ENCODE data around the gene SLC41A3.

Gene SLC41A3

DNA sequence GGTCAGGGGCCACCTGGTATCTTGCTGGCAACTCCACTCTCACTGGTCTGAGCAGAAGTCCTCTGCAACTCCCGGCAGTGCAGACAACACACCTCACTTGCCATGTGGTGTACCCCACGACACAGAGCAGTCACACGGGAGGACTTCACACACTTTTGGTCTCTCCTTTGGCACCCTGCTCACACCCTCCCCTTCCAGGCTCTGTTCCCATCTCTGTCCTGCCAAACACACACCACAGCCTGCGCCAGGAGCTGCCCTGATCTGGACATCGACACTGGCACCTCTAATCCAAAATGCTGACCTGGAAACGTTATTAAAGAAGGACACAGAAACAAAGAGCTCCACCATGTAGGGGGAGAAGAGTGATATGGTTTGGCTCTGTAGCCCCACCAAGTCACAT lies 57.2 kb downstream of the SLC41A3 start:
- no peak for DNase-seq (ENCODE audit: low read depth, low spot score)
- Histone ChIP-seq H3K4me3 (ENCODE audit: low read length) (no peak overlapping the region), H3K27ac (ENCODE audit: low read length) (no peak overlapping the region), H3K27me3 (ENCODE audit: control insufficient read depth, insufficient read depth, low read length) (no peaks in the 10 kb centered on the region), H3K9me3 (ENCODE audit: control insufficient read depth, insufficient read depth, low read length) (peaks cover 3% of the 10 kb centered on the region; the same call in 1 of the 2 replicates), H3K36me3 (ENCODE audit: control insufficient read depth, insufficient read depth, low read length) (no peaks in the 10 kb centered on the region), H3K4me1 (ENCODE audit: control insufficient read depth, insufficient read depth, low read length) (no peaks in the 10 kb centered on the region)
- no CpG with 5 or more reads among the region's 6 CpGs for WGBS (ENCODE audit: insufficient coverage, insufficient read length)

- H3K4me1 ChIP-seq (ENCODE audit: control insufficient read depth, insufficient read depth, low read length): peaks cover 2% of the 10 kb centered on the region; the same call in 1 of the 2 replicates
- peaks cover 3% of the 10 kb centered on the region; the same call in 1 of the 2 replicates for H3K9me3 ChIP-seq (ENCODE audit: control insufficient read depth, insufficient read depth, low read length)
- DNase-seq (ENCODE audit: low read depth, low spot score): no peak
- H3K27ac ChIP-seq (ENCODE audit: low read length): no peak overlapping the region
- no CpG with 5 or more reads among the region's 11 CpGs for WGBS (ENCODE audit: insufficient coverage, insufficient read length)
- no peak overlapping the region for H3K4me3 ChIP-seq (ENCODE audit: low read length)
- H3K36me3 ChIP-seq (ENCODE audit: control insufficient read depth, insufficient read depth, low read length): no peaks in the 10 kb centered on the region
- no peaks in the 10 kb centered on the region for H3K27me3 ChIP-seq (ENCODE audit: control insufficient read depth, insufficient read depth, low read length)
Measured at GRCh38 chr3:126026277-126026751, 57.6 kb downstream of the SLC41A3 start.

DNA sequence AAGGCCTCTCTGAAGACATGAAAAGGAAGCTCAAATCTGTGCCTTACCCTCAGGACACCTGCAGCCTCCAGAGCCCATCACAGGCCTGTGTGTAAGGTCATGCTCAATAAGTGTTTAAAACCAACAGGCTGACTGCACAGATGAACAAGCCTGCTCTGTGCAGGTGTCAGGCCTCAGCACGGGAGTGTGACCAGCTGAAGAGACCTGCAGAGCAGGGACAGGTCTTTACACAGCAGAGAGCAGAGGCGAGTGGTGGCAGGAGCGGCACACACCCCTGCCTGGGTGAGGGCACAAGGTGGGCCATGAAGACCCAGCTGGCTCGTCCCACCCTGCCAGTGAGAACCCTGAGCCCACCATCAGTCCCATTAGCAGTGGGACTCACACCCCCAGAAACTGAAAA lies 58.1 kb downstream of the SLC41A3 start:
- peaks cover 3% of the 10 kb centered on the region; the same call in 1 of the 2 replicates for H3K9me3 ChIP-seq (ENCODE audit: control insufficient read depth, insufficient read depth, low read length)
- WGBS (ENCODE audit: insufficient coverage, insufficient read length): no CpG with 5 or more reads among the region's 4 CpGs
- H3K36me3 ChIP-seq (ENCODE audit: control insufficient read depth, insufficient read depth, low read length): no peaks in the 10 kb centered on the region
- H3K4me3 ChIP-seq (ENCODE audit: low read length): no peak overlapping the region
- no peaks in the 10 kb centered on the region for H3K27me3 ChIP-seq (ENCODE audit: control insufficient read depth, insufficient read depth, low read length)
- peaks cover 4% of the 10 kb centered on the region; the same call in 1 of the 2 replicates for H3K4me1 ChIP-seq (ENCODE audit: control insufficient read depth, insufficient read depth, low read length)
- no peak for DNase-seq (ENCODE audit: low read depth, low spot score)
- no peak overlapping the region for H3K27ac ChIP-seq (ENCODE audit: low read length)

GRCh38 chr3:126025116-126025729 lies 58.7 kb downstream of the SLC41A3 start:
- no CpG with 5 or more reads among the region's 14 CpGs for WGBS (ENCODE audit: insufficient coverage, insufficient read length)
- no peak for DNase-seq (ENCODE audit: low read depth, low spot score)
- no peak overlapping the region for H3K4me3 ChIP-seq (ENCODE audit: low read length)
- H3K4me1 ChIP-seq (ENCODE audit: control insufficient read depth, insufficient read depth, low read length): peaks cover 4% of the 10 kb centered on the region; the same call in 1 of the 2 replicates
- no peaks in the 10 kb centered on the region for H3K27me3 ChIP-seq (ENCODE audit: control insufficient read depth, insufficient read depth, low read length)
- peaks cover 3% of the 10 kb centered on the region; the same call in 1 of the 2 replicates for H3K9me3 ChIP-seq (ENCODE audit: control insufficient read depth, insufficient read depth, low read length)
- no peaks in the 10 kb centered on the region for H3K36me3 ChIP-seq (ENCODE audit: control insufficient read depth, insufficient read depth, low read length)
- H3K27ac ChIP-seq (ENCODE audit: low read length): no peak overlapping the region

- DNase-seq (ENCODE audit: low read depth, low spot score): no peak
- no CpG with 5 or more reads among the region's 9 CpGs for WGBS (ENCODE audit: insufficient coverage, insufficient read length)
- H3K4me3 ChIP-seq (ENCODE audit: low read length): no peak overlapping the region
- peaks cover 3% of the 10 kb centered on the region; the same call in 1 of the 2 replicates for H3K9me3 ChIP-seq (ENCODE audit: control insufficient read depth, insufficient read depth, low read length)
- no peaks in the 10 kb centered on the region for H3K27me3 ChIP-seq (ENCODE audit: control insufficient read depth, insufficient read depth, low read length)
- no peaks in the 10 kb centered on the region for H3K36me3 ChIP-seq (ENCODE audit: control insufficient read depth, insufficient read depth, low read length)
- no peak overlapping the region for H3K27ac ChIP-seq (ENCODE audit: low read length)
- peaks cover 4% of the 10 kb centered on the region; the same call in 1 of the 2 replicates for H3K4me1 ChIP-seq (ENCODE audit: control insufficient read depth, insufficient read depth, low read length)
Measured at GRCh38 chr3:126024049-126024854, 59.7 kb downstream of the SLC41A3 start.

DNA sequence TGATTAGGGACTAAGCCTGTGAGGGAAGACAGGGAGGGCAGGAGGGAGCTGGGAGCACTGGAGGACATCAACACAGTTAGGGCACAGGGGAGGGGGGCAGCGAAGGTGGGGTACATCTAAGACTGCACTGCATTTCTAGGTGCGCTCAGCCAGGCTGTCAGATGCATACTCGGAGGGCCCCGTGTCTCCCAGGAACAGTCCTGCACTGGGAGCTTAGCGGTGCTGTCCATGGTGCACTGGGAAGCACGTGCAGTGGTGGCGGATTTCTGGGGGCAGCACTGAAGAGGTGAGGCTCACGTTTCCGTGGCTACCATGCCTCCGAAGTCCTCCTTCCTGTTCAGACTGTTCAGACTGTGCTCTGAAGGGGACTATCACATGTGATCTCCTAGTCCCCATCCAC lies 60.5 kb downstream of the SLC41A3 start:
- Histone ChIP-seq H3K4me1 (ENCODE audit: control insufficient read depth, insufficient read depth, low read length) (peaks cover 4% of the 10 kb centered on the region; the same call in 1 of the 2 replicates), H3K4me3 (ENCODE audit: low read length) (no peak overlapping the region), H3K36me3 (ENCODE audit: control insufficient read depth, insufficient read depth, low read length) (no peaks in the 10 kb centered on the region), H3K9me3 (ENCODE audit: control insufficient read depth, insufficient read depth, low read length) (0 out of 2 replicates have a peak, but pooled peaks cover under 1% of the 10 kb centered on the region), H3K27me3 (ENCODE audit: control insufficient read depth, insufficient read depth, low read length) (no peaks in the 10 kb centered on the region), H3K27ac (ENCODE audit: low read length) (no peak overlapping the region)
- no peak for DNase-seq (ENCODE audit: low read depth, low spot score)
- WGBS (ENCODE audit: insufficient coverage, insufficient read length): no CpG with 5 or more reads among the region's 10 CpGs

- H3K27ac ChIP-seq (ENCODE audit: low read length): no peak overlapping the region
- no peak overlapping the region for H3K4me3 ChIP-seq (ENCODE audit: low read length)
- no peak for DNase-seq (ENCODE audit: low read depth, low spot score)
- H3K36me3 ChIP-seq (ENCODE audit: control insufficient read depth, insufficient read depth, low read length): no peaks in the 10 kb centered on the region
- no peaks in the 10 kb centered on the region for H3K9me3 ChIP-seq (ENCODE audit: control insufficient read depth, insufficient read depth, low read length)
- no CpG with 5 or more reads among the region's 10 CpGs for WGBS (ENCODE audit: insufficient coverage, insufficient read length)
- H3K4me1 ChIP-seq (ENCODE audit: control insufficient read depth, insufficient read depth, low read length): peaks cover 4% of the 10 kb centered on the region; the same call in 1 of the 2 replicates
- no peaks in the 10 kb centered on the region for H3K27me3 ChIP-seq (ENCODE audit: control insufficient read depth, insufficient read depth, low read length)
Measured at GRCh38 chr3:126022741-126023359, 61.1 kb downstream of the SLC41A3 start.

- no peak overlapping the region for H3K27ac ChIP-seq (ENCODE audit: low read length)
- H3K27me3 ChIP-seq (ENCODE audit: control insufficient read depth, insufficient read depth, low read length): no peaks in the 10 kb centered on the region
- peaks cover 4% of the 10 kb centered on the region; the same call in 1 of the 2 replicates for H3K4me1 ChIP-seq (ENCODE audit: control insufficient read depth, insufficient read depth, low read length)
- H3K4me3 ChIP-seq (ENCODE audit: low read length): no peak overlapping the region
- DNase-seq (ENCODE audit: low read depth, low spot score): no peak
- no CpG with 5 or more reads among the region's 1 CpG for WGBS (ENCODE audit: insufficient coverage, insufficient read length)
- no peaks in the 10 kb centered on the region for H3K9me3 ChIP-seq (ENCODE audit: control insufficient read depth, insufficient read depth, low read length)
- no peaks in the 10 kb centered on the region for H3K36me3 ChIP-seq (ENCODE audit: control insufficient read depth, insufficient read depth, low read length)
Measured at GRCh38 chr3:126021702-126022101, 62.2 kb downstream of the SLC41A3 start.

- DNase-seq (ENCODE audit: low read depth, low spot score): no peak
- H3K4me1 ChIP-seq (ENCODE audit: control insufficient read depth, insufficient read depth, low read length): peaks cover 4% of the 10 kb centered on the region; the same call in 1 of the 2 replicates
- whole genome bisulfite sequencing (ENCODE audit: insufficient coverage, insufficient read length): no CpG with 5 or more reads among the region's 5 CpGs
Measured at GRCh38 chr3:126021224-126021623, 62.7 kb downstream of the SLC41A3 start.

GRCh38 chr3:126019683-126020082 lies 64.2 kb downstream of the SLC41A3 start:
- H3K36me3 ChIP-seq (ENCODE audit: control insufficient read depth, insufficient read depth, low read length): no peaks in the 10 kb centered on the region
- no CpG with 5 or more reads among the region's 5 CpGs for WGBS (ENCODE audit: insufficient coverage, insufficient read length)
- no peaks in the 10 kb centered on the region for H3K27me3 ChIP-seq (ENCODE audit: control insufficient read depth, insufficient read depth, low read length)
- H3K4me3 ChIP-seq (ENCODE audit: low read length): no peak overlapping the region
- H3K9me3 ChIP-seq (ENCODE audit: control insufficient read depth, insufficient read depth, low read length): no peaks in the 10 kb centered on the region
- DNase-seq (ENCODE audit: low read depth, low spot score): no peak
- peaks cover 4% of the 10 kb centered on the region; the same call in 1 of the 2 replicates for H3K4me1 ChIP-seq (ENCODE audit: control insufficient read depth, insufficient read depth, low read length)
- no peak overlapping the region for H3K27ac ChIP-seq (ENCODE audit: low read length)

More at GRCh38 chr3:126021224-126021623, 62.7 kb downstream of the SLC41A3 start:
- Histone ChIP-seq H3K36me3 (ENCODE audit: control insufficient read depth, insufficient read depth, low read length) (no peaks in the 10 kb centered on the region), H3K27ac (ENCODE audit: low read length) (no peak overlapping the region), H3K9me3 (ENCODE audit: control insufficient read depth, insufficient read depth, low read length) (no peaks in the 10 kb centered on the region), H3K27me3 (ENCODE audit: control insufficient read depth, insufficient read depth, low read length) (no peaks in the 10 kb centered on the region), H3K4me3 (ENCODE audit: low read length) (no peak overlapping the region)
